NT2/D1 (cell line): Measurements from ENCODE around the gene PTPRG.
"Not testable (repeated sequence)": the region's sequence is repeated elsewhere in the genome, so short reads cannot be mapped to it uniquely, and the experiment has no call there.

Experiments
- YY1 ChIP-seq: IDR thresholded peaks from 2 replicates; pipeline ENCODE4 v1.6.1; 2011; ENCODE audit not compliant: insufficient read length, insufficient read depth
- ZNF274 ChIP-seq: IDR thresholded peaks from 2 replicates; pipeline ENCODE4 v1.6.1; 2011; ENCODE audit warnings: mild to moderate bottlenecking, low read depth, low read length

DNA sequence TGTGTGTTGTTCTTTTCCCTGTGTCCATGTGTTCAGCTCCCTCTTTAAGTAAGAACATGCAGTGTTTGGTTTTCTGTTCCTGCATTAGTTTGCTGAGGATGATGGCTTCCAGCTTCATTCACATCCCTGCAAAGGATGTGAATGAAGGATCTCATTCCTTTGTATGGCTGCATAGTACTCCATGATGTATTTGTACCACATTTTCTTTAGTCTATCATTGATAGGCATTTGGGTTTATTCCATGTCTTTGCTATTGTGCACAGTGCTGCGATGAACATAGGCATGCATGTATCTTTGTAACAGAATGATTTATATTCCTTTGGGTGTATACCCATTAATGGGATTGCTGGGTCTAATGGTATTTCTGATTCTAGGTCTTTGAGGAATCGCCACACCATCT is 199.4 kb downstream of the PTPRG start:
- TF ChIP-seq YY1, ZNF274: not testable (repeated sequence)
